Suppressor macrophage treated with lipopolysaccharide for 1 hour (primary cell): Measurements from ENCODE around the gene STARD3.

Experiments
- DNase-seq, 3 donors: peaks; one replicate each; pipeline ENCODE4 v3.0.0-alpha.2; 2020 to 2022

The STARD3 gene

DNA sequence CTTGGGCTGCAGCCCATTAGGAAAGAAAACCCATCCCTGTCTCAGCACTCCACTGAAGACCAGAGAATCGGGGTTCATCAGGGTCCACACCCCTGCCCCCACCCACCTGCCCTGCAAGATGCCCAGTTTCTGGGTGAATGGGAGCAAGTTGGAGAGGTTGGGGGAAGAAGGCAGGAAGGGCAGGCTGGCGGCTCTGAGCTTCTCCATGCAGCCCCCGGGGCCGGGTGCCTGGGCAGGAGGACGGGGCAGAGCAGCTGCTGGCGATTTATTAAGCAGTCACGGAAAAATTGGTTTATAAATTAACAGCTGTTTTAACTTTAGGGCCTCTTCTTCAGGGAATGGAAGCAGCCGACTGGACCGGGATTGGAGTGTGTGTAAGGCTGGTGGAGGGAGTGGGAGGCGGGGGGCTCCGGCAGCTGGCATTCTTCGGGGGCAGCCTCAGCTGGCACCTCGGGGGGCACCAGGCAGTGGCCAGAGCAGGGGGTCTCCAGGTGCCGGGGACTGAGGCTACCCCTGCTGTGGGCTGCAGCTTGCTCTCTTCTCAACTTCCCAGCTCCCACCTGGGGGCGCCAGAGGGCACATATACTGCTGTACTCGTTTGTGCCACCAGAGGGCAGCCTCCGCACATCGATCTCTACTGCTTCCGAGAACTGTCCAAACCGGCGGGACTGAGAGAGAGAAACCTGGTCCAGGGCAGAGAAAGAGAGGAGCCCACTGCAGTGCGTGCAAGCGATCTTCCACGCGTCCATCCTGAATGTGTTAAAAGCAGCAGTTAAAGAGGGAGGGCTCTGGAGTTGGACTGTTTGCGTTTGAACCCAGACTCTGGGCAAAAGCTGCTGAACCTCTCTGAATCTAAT lies 15.2 kb upstream of the STARD3 start:
- DNase-seq: peak; percentile 84 to 89 (median 88)

DNA sequence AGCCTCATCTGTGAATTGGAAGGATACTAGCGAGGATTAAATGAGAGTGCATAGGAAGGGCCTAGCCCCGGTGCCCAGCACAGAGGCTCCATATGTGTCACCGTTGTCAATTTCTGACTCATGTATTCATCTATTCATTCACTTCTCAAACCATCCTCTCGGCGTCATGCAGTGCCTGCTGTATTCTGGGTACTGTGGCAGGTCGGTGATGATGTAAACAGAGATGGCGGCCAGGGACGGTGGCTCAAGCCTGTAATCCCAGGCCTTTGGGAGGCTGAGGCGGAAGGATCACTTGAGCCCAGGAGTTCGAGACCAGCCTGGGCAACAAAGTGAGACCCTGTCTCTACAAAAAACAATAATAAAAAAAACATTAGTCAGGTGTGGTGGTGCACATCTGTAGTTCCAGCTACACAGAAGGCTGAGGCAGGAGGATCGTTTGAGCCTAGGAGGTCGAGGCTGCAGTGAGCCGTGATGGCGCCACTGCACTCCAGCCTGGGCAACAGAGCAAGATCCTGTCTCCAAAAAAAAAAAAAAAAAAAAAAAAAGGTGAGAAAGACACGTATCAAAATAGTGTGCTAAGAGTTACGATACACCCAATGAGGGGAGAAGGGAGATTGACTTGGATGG lies 14.5 kb upstream of the STARD3 start:
- DNase-seq: no peak

DNA sequence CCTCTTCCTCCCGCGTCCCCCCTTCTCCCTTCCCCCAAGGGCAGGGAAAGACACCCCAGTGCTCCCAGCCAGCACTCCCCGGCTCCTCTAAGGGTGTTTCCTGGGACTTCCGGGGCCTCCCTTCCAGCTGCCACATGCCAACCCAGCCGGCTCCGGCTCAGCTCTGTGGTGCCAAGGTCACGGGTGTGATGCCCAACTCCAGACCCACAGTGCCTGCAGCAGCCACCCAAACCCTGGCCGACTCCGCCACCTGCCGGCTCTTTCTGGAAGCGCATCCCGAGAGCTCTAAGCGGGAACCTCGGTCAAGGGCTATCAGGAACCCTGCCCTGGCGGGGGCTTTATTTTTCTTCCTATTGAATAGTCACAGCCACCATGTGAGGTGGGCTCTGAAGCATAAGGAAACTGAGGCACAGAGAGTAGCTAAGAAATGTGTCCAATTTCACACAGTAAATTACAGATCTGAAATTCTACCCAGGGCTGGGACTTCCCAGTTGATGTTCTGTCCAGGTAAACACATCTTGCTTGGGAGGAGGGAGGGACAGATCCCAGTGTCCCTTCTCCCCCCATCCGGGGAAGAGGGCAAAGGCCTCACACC lies 13.5 kb upstream of the STARD3 start:
- peak; percentile 86 to 91 (median 91) for DNase-seq

DNA sequence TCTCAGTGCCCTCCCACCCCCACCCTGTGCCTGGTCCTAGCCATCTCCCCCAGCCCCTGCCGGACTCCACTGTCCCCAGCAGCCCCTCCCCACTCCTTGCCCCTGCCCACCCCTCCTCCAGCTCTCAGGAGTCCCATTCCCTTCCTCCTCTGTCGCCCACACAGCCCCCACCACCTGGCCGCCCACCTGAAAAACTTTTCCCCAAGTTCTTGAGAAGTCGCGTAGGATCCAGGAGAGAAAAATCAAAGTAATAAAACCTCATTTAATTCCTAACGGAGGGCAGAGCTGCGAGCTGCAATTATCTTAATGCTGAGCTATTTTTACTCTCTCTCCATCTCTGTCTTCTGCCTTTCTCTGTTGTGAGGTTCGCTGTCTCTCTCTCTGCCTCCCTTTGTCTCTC lies 12.6 kb upstream of the STARD3 start:
- DNase-seq: no peak

DNA sequence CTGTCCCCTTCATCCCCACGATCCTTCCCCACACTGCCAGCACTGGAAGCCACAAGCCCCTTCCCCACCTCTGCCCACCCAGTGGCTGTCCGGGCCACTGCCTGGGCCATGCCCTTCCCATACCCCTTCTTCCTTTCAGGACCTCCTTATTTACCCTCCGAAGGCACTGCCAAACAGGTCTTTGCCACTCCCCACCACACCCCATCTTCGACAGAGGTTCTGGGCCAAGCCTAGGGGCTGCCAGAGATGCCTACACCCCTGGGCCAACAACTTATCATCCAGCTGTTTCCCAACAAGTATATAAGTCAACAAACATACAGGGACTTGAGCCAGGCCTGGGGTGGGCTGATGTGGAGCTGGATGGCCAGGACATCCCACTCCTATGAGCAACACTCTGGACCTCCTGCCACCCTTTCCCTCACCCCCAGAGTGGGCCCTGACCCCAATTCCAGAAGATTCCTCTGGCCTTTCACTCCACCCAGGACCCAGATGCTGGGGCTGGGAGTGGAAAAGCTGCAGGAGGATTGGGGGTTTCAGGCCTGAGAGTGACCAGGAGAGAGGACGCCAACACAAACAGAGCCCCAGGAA lies 11.7 kb upstream of the STARD3 start:
- no peak for DNase-seq

DNA sequence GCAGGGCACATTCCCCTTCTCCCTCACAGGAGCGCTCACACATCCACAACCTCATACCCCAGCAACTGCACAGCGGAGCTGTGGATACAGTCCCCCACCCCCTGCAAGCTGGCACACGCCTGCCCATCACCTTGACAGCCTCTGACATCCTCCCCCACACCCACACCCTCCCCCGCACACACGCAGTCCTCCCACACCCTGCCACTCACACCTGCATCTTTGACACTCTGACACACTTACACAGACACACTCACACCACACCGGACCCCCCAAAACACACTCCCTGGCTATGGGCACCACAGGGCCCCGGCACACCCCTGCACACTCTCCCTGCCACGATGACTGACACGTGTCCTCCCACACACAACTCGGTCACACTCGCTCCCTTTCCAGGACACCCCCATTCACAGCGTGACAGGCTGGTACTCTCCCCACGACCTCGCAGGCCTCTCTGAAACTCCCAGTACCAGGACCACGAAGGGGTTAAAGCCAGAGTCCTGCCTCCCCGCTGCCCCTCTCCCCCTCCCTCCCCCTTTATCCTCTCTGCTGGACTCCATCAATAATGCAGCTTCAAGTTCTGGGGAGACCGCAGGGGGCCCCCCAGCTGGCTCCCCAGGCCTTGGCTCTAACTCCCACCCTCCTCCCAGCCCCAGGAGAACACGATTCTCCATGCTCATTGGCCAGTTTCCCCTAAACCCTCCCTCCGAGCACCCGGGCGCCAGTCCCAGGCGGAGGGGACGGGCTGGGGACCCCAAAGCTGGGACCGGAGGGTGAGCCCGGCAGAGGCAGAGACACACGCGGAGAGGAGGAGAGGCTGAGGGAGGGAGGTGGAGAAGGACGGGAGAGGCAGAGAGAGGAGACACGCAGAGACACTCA lies 10.5 kb upstream of the STARD3 start, which contains the start of gene PPP1R1B:
Gene PPP1R1B, plus strand, starts transcription at position 782 of the 876 bp plus-strand sequence. CDS start 441 bp downstream, outside the sequence.
- DNase-seq: peak in 1 of 3 donors; percentile 39

DNA sequence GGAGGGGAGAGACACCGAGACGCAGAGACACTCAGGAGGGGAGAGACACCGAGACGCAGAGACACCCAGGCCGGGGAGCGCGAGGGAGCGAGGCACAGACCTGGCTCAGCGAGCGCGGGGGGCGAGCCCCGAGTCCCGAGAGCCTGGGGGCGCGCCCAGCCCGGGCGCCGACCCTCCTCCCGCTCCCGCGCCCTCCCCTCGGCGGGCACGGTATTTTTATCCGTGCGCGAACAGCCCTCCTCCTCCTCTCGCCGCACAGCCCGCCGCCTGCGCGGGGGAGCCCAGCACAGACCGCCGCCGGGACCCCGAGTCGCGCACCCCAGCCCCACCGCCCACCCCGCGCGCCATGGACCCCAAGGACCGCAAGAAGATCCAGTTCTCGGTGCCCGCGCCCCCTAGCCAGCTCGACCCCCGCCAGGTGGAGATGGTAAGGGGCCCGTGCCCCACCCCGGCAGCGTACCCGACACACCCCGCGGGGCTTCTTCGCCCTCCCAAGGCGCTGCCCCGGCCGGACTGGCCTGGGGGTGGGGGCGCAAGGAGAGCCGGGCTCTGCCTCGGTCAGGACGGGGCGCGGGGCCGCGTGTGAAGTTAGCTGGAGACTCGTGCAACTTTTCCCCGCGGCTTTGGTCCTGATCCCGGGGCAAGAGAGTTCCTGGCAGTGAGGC lies 9.8 kb upstream of the STARD3 start:
- DNase-seq: no peak

DNA sequence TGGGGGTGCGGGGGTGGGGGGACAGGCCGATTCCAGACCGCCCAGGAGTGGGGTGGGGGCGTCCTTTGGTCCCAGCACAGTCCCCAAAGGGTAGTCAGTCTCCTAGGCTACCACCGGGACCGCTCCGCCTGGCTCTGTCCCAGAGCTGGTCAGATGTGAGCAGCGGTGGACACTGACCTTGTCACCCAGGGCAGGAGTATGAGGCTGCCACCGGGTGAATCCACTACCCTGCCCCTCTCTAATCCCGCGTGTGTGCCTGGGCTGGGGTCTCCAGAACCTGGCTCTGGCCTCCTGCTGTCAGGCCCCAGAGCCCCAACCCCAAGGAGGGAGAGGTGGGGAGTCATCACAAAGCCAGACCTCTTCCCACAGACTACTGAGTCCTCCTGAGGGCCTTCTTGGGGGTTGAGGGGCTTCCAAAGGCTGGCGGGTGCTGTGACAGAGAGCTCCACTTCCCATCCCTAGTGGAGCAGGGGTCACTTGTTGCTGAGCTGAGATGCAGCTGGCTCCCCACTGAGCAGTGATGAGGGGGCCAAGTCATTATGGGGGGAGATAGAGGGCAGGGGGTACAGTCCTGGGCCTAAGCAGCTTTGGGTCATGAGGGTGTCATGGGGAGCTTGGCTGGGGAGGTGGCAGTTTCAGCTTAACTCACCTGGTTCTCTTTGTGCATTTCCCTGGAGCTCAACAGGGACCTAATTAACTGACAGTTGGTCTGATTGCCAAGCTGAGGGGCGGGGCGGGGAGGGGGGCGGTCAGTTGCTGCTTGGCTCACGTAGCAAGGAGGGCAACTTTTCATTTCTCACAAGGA lies 9.0 kb upstream of the STARD3 start:
- DNase-seq: no peak

DNA sequence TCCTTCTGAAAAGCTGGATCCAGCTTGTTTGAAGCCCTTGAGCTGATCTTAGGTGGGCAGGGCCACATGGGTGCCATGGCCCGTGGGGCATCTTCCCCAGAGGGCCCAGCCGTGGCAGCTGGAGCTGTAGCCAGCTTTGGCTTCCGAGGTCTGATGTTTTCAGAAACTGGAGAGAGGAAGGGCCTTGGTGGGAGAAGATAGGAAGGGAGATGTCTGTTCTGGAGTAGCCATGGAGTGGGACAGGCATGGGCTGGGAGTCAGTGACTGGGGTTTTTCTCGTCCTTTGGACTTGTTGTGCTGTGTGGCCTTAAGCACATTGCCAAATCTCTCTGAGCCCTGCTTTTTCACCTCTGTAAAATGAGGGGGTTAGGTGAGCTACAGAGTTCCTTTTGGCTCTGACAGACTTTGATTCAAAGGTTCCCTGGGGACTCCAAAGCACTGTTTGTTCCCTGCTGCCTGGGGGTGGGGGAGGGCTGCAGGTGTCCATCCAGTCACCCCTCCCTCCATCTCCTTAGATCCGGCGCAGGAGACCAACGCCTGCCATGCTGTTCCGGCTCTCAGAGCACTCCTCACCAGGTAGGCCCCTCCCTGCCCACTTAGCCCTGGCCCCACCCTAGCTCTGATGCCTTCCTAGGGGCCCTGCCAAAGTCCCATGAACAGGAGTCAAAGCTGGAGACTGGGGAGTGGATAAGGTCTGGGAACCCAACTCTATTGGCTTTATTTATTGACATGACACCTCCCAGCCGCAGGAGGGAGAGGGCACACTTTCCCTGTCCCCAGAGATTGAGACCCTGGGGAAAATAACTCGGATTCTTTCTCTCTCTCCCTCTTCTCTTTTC lies 8.1 kb upstream of the STARD3 start:
- no peak for DNase-seq

DNA sequence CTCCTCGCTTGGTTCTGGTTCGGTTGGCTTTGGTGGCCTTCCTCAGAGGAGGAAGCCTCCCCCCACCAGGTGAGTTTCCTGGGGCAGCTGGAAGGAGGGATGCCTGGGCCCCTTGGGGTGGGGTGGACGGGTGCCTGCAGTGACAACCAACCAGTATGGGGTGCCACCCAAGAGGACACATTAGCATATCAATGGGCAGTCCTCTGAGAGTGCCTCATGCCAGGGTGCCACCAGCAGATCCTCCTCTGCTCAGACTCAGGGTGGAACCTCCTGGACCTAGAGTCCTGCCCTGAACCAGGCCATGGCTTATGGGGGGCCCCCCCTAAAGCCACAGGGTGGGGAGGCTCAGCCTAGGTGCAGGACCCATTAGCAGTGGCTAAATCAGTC lies 7.5 kb upstream of the STARD3 start:
- no peak for DNase-seq

DNA sequence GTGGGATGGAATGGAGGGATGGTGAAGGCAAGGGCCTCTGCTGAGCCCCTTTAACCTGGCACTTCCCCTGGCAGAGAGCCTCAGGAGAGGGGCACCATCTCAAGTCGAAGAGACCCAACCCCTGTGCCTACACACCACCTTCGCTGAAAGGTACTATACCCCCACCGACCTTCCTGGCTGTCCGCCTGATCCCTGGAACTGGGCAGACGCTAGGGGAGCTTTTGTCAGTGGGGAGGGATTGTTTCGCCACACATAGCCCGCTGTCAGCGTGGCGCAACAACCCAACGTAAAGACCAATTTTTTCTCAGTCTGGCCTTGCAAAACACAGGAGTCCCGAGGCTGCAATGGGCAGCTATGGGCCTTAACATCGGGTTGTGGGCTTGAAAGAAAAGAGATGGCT lies 7.0 kb upstream of the STARD3 start:
- peak; percentile 48 to 68 (median 64) for DNase-seq

DNA sequence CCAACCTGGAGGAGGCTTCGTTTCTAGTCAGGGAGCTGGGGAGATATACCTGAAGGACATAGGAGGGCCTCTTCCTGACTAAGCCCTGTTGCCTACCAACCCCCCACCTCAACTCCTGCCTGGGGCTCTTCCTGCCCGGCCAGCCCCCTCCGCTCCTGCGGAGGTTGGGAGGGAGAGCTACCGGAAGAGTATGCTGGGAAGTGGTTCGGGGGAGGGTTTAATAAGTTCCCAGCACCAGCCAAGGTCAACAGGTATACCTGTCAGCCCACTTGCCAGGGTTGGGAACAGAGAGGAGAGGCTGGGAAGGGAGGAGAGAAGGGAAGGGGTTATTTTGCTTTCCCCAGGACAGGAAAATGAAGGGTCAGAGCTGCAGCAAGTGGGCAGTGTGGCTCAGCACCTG lies 5.5 kb upstream of the STARD3 start:
- DNase-seq: no peak

DNA sequence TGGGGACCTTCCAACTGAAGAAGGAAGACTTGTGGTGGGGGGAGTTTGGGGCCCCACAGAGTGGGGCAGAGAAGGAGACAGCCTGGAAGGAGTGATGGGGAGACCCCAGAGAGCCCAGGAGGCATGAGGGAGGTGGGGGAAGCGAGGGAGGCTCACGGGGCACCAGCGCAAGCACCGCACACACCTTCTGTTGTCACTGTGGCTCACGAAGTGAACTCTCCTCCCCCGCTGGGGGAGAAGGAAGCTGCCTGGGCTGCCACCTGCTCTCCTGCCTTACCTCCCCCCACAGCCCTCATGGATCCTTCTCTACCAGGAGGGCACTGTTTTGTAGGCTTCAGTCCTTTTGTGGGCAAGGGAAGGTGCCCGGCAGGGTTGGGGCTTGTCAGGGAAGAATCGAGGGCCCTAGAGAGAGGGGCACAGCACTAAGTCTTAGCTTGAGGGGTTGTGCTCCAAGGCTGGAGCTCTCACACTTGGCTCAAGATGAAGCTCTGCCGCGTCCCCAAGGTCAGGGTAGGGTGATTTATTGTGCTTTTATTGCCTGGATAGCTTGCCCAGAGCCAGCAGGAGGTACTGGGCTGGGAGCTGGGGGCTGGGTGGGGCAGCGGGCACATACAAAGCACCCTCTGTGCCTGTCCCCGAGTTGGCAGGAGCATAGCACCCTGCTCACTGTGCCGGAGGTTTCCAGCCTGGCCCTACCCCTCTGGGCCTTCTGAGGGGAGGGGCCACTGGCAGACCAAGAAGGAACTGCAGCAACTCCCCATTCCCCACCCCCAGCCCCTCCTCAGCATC lies 4.6 kb upstream of the STARD3 start:
- no peak for DNase-seq

DNA sequence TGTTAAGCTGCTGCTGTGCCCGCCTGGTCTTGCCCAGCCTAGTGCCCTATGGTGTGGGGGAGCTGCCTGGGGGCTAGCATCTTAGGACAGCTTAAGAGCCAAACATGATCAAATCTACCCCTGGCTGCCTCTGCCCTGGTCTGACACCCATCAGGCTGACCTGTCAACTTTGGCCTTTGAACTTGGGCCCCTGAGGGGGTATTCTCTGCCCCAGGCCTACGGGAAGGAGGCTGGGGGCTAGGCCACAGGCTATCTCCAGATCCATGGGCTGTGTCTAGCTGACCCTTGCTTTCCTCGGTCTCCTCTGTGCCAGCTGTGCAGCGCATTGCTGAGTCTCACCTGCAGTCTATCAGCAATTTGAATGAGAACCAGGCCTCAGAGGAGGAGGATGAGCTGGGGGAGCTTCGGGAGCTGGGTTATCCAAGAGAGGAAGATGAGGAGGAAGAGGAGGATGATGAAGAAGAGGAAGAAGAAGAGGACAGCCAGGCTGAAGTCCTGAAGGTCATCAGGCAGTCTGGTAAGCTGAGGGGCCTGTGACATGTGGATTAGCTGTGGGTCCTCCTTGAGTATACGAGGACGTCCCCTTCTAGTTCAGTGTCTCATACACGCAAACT lies 3.3 kb upstream of the STARD3 start:
- no peak for DNase-seq

DNA sequence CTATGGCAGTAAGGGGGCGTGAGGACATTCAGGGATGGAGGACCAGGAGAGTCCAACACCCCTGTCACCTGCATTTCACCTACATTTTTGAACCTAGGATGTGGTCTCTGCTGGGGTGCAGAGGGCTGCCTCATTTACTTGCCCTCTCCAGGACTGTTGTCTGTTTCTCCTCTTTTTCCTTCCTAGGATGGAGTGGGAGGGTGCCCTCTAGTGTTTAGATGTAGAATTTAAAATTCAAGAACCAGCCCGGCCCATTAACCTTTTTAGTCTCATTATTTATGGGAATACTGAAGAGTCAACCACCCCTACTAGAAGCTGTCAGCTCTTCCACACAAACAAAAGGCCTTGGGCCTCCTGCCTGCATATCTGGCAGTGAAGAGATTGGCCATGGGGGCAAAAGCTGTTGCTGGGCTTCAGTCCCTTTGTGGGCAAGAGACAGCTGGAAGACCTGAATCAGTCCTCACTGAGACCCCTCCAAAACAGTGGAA lies 2.5 kb upstream of the STARD3 start:
- peak; percentile 69 to 75 (median 71) for DNase-seq

DNA sequence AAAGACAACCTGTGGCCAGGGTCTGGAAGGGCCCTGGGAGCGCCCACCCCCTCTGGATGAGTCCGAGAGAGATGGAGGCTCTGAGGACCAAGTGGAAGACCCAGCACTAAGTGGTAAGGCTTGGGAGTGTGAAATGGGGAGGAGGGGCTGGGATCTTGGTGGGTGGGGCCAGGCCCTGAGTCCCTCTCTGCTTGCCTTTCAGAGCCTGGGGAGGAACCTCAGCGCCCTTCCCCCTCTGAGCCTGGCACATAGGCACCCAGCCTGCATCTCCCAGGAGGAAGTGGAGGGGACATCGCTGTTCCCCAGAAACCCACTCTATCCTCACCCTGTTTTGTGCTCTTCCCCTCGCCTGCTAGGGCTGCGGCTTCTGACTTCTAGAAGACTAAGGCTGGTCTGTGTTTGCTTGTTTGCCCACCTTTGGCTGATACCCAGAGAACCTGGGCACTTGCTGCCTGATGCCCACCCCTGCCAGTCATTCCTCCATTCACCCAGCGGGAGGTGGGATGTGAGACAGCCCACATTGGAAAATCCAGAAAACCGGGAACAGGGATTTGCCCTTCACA lies 1.2 kb upstream of the STARD3 start:
- DNase-seq: no peak

DNA sequence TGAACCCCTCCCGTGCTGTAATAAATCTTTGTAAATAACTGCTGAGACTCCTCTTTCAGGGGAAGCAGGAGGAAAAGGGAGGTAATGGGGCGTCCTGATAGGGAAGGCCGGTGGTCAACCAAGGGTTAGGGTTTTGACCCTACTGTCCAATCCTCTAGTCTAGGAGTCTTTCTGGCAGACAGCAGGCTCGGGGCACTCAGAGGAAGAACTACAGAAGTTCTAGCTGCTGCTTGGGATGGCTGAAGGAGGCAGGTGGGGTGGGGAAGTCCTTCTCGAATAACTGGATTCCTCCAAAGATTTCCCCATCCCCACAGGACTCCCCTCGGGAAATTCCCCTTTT lies 387 bp upstream of the STARD3 start:
- no peak for DNase-seq

DNA sequence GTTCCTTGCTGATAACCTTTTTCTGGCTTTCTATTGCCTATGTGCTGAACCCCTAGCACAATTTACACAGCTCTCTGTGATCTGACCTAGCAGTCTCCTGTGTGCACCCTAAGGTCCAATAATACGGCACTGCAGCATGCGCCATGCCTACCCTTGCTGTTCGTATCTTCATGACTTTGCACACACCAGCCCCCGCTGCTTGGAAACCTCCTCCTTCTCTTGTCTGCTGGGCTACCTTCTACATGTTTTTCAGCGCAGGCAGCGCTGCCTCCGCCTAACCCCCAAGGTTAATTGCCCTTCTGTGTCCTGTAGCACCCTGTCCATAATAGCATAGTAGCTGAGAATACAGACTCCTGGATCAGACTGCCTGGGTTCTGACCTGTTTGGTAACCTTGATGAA lies 1.4 kb downstream of the STARD3 start:
- no peak for DNase-seq
